OCI-LY1 (cell line): Measurements from ENCODE around the gene NEDD4L.

Experiments
- H2AFZ ChIP-seq: fragments of 200-600 bp; sonication (generic), shearing (Covaris generic); 2 replicates; pipeline ENCODE4 v1.6.0; 2014; ENCODE audit warnings: antibody characterized with exemption, mild to moderate bottlenecking, low read length
- H3F3A ChIP-seq: fragments of 200-600 bp; sonication (generic), shearing (Covaris generic); 2 replicates; pipeline ENCODE4 v1.6.0; 2014; ENCODE audit warnings: mild to moderate bottlenecking, antibody characterized with exemption, low read length, moderate library complexity; ENCODE audit not compliant: insufficient read depth
- H3K27ac ChIP-seq: fragments of 200-600 bp; sonication (generic); 2 replicates; pipeline ENCODE4 v1.5.1; 2014; ENCODE audit warnings: low read length, mixed run types, mild to moderate bottlenecking, low read depth; ENCODE audit not compliant: poor library complexity, severe bottlenecking
- H3K27me3 ChIP-seq: fragments of 200-600 bp; sonication (generic); 2 replicates; pipeline ENCODE4 v1.6.0; 2014; ENCODE audit warnings: antibody characterized with exemption, mild to moderate bottlenecking, low read length, moderate library complexity; ENCODE audit not compliant: insufficient read depth
- H3K36me3 ChIP-seq: fragments of 200-600 bp; sonication (generic); 2 replicates; pipeline ENCODE4 v1.6.1; 2014; ENCODE audit warnings: mild to moderate bottlenecking, antibody characterized with exemption, low read length, moderate library complexity, mixed read lengths; ENCODE audit not compliant: insufficient read depth
- H3K4me1 ChIP-seq: fragments of 200-600 bp; sonication (generic); 2 replicates; pipeline ENCODE4 v1.5.1; 2014; ENCODE audit warnings: mild to moderate bottlenecking, low read length, moderate library complexity; ENCODE audit not compliant: insufficient read depth, severe bottlenecking
- H3K4me2 ChIP-seq: fragments of 200-600 bp; sonication (generic), shearing (Covaris generic); 2 replicates; pipeline ENCODE4 v1.6.1; 2014; ENCODE audit warnings: low read length
- H3K4me3 ChIP-seq: fragments of 200-600 bp; sonication (generic); 2 replicates; pipeline ENCODE4 v1.5.1; 2014; ENCODE audit warnings: low read length, low read depth, mild to moderate bottlenecking, mixed read lengths; ENCODE audit not compliant: poor library complexity, severe bottlenecking
- H3K79me2 ChIP-seq: fragments of 200-600 bp; shearing (Covaris generic); 2 replicates; pipeline ENCODE4 v1.6.1; 2016; ENCODE audit warnings: mixed run types, low read length, mixed read lengths; ENCODE audit not compliant: insufficient read depth
- H3K9ac ChIP-seq: fragments of 200-600 bp; sonication (generic), shearing (Covaris generic); 2 replicates; pipeline ENCODE4 v1.6.1; 2014; ENCODE audit warnings: mild to moderate bottlenecking, low read length, mixed read lengths
- H3K9me2 ChIP-seq: fragments of 200-600 bp; sonication (generic), shearing (Covaris generic); 2 replicates; pipeline ENCODE4 v1.6.1; 2014; ENCODE audit warnings: low read depth, mild to moderate bottlenecking, low read length, mixed read lengths
- H3K9me3 ChIP-seq: fragments of 200-600 bp; shearing (Covaris generic); 2 replicates; pipeline ENCODE4 v1.6.1; 2014; ENCODE audit warnings: low read length, mixed read lengths
- H4K20me1 ChIP-seq: fragments of 200-600 bp; sonication (generic), shearing (Covaris generic); 2 replicates; pipeline ENCODE4 v1.6.0; 2016; ENCODE audit warnings: mild to moderate bottlenecking, low read length; ENCODE audit not compliant: insufficient read depth
- EZH2 ChIP-seq: fragments of 200-600 bp; sonication (generic), shearing (Covaris generic); IDR thresholded peaks from 2 replicates; pipeline ENCODE4 v1.8.0; 2017; ENCODE audit warnings: borderline replicate concordance, mixed run types, mild to moderate bottlenecking, antibody characterized with exemption, low read length, moderate library complexity, mixed read lengths
- TF ChIP-seq, protein P1 (sequence below): fragments of 200-600 bp; sonication (generic), shearing (Covaris generic); IDR thresholded peaks from 2 replicates; pipeline ENCODE4 v1.5.1; 2017; ENCODE audit warnings: mild to moderate bottlenecking, antibody characterized with exemption, low read length, moderate library complexity, mixed read lengths

The NEDD4L gene

DNA sequence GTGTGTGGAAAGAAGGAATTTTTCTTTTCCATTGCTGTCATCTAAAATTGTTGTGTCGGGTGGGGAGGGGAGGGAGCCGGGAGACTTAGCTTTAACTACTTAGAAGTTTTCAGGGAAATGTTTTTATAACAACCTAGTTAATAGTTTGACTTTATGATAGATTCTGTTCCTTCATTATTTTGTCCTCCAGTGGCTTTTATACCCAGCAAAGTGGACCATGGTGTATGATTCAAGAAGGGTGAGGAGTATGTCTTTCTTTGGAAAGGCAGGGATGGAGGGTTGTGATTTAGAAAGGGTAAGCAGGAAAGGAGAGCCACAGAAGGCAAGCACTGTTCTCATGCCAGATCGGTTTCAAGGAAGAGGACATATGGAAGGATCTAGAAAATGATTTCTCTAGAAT, 261.8 kb downstream of the NEDD4L start:
- Histone ChIP-seq H3K36me3 (no peaks in the 10 kb centered on the region), H3K4me3 (no peak overlapping the region), H3K9me3 (no peaks in the 10 kb centered on the region), H3K4me2 (no peak overlapping the region), H3K9me2 (no peaks in the 10 kb centered on the region), H3K4me1 (no peaks in the 10 kb centered on the region), H4K20me1 (no peaks in the 10 kb centered on the region), H3K79me2 (no peaks in the 10 kb centered on the region), H3K9ac (no peak overlapping the region), H3K27ac (no peak overlapping the region), H3K27me3 (no peaks in the 10 kb centered on the region), H2AFZ (no peak overlapping the region), H3F3A (no peaks in the 10 kb centered on the region)
- TF ChIP-seq EZH2: no peak
- TF ChIP-seq, protein P1, sequence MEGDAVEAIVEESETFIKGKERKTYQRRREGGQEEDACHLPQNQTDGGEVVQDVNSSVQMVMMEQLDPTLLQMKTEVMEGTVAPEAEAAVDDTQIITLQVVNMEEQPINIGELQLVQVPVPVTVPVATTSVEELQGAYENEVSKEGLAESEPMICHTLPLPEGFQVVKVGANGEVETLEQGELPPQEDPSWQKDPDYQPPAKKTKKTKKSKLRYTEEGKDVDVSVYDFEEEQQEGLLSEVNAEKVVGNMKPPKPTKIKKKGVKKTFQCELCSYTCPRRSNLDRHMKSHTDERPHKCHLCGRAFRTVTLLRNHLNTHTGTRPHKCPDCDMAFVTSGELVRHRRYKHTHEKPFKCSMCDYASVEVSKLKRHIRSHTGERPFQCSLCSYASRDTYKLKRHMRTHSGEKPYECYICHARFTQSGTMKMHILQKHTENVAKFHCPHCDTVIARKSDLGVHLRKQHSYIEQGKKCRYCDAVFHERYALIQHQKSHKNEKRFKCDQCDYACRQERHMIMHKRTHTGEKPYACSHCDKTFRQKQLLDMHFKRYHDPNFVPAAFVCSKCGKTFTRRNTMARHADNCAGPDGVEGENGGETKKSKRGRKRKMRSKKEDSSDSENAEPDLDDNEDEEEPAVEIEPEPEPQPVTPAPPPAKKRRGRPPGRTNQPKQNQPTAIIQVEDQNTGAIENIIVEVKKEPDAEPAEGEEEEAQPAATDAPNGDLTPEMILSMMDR: no peak

DNA sequence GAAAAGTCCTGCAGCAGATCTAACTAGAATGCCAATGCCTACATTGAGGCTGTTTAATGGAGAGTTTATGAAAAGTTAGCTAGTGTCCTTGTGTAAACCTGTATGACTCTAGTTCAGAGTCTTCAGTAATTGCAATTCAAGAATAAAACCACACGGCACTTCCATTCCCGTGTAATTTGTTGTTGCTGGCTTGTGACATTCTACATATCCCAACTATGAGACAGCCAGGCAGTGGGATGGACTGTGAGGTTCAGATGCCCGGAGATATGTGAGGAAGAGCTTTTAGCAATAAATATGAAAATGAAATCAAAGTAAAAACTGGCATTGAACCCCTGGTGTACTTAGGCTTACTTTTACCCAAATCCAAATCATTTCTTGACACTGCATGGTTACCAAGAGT, 263.4 kb downstream of the NEDD4L start:
- Histone ChIP-seq H3K9me2 (no peaks in the 10 kb centered on the region), H3K9me3 (no peaks in the 10 kb centered on the region), H3K4me3 (no peak overlapping the region), H3K36me3 (no peaks in the 10 kb centered on the region), H3K27me3 (no peaks in the 10 kb centered on the region), H4K20me1 (no peaks in the 10 kb centered on the region), H3K79me2 (no peaks in the 10 kb centered on the region), H3K4me2 (no peak overlapping the region), H3K27ac (no peak overlapping the region), H3K9ac (no peak overlapping the region), H3K4me1 (no peaks in the 10 kb centered on the region), H3F3A (no peaks in the 10 kb centered on the region), H2AFZ (no peak overlapping the region)
- no peak for TF ChIP-seq EZH2
- TF ChIP-seq, protein P1: no peak

DNA sequence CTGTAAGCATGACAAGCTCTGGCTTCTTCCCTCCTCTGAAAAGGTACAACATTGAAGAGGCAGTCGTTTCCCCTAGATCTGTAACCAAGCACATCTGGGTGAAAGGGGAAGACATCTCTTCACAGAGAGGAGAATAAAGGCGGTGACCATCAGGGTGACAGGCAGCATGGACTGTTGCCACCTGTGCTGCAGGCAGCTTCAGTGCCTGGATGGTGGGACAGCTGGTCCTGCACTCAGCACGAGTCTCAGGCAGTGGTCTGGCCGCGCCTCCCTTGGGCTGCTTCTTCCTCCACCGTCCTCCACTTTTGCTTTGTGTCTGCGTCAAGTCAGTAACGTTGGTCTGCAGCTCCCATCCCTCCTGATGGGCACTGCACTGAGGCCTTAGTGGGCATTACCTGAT, 264.4 kb downstream of the NEDD4L start:
- Histone ChIP-seq H3K9me3 (no peaks in the 10 kb centered on the region), H3F3A (no peaks in the 10 kb centered on the region), H3K36me3 (no peaks in the 10 kb centered on the region), H3K4me1 (no peaks in the 10 kb centered on the region), H3K27me3 (no peaks in the 10 kb centered on the region), H3K9me2 (no peaks in the 10 kb centered on the region), H3K4me3 (no peak overlapping the region), H3K4me2 (no peak overlapping the region), H3K27ac (no peak overlapping the region), H3K9ac (no peak overlapping the region), H3K79me2 (no peaks in the 10 kb centered on the region), H2AFZ (no peak overlapping the region), H4K20me1 (no peaks in the 10 kb centered on the region)
- TF ChIP-seq, protein P1: no peak
